NB4 (cell line): ENCODE results near the gene IRX4.

Source experiments
- POLR2A ChIP-seq: IDR thresholded peaks from 2 replicates; pipeline ENCODE4 v1.6.1; 2011; ENCODE audit warnings: mild to moderate bottlenecking; ENCODE audit not compliant: insufficient read length; ENCODE audit errors: extremely low read depth
- TF ChIP-seq, protein P1 (sequence below): IDR thresholded peaks from one replicate; pipeline ENCODE4 v1.5.1; 2012; ENCODE audit warnings: low read depth, low read length

- TF ChIP-seq, protein P1, sequence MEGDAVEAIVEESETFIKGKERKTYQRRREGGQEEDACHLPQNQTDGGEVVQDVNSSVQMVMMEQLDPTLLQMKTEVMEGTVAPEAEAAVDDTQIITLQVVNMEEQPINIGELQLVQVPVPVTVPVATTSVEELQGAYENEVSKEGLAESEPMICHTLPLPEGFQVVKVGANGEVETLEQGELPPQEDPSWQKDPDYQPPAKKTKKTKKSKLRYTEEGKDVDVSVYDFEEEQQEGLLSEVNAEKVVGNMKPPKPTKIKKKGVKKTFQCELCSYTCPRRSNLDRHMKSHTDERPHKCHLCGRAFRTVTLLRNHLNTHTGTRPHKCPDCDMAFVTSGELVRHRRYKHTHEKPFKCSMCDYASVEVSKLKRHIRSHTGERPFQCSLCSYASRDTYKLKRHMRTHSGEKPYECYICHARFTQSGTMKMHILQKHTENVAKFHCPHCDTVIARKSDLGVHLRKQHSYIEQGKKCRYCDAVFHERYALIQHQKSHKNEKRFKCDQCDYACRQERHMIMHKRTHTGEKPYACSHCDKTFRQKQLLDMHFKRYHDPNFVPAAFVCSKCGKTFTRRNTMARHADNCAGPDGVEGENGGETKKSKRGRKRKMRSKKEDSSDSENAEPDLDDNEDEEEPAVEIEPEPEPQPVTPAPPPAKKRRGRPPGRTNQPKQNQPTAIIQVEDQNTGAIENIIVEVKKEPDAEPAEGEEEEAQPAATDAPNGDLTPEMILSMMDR = no peak
- TF ChIP-seq POLR2A = no peak
Measured at GRCh38 chr5:1913578-1913977, 30.9 kb upstream of the IRX4 start.
